GM12892 (cell line): Measurements from ENCODE around the gene NIPSNAP3A.
"Not testable (repeated sequence)": the region's sequence is repeated elsewhere in the genome, so short reads cannot be mapped to it uniquely, and the experiment has no call there.

Experiments
- POLR2A ChIP-seq: IDR thresholded peaks from 2 replicates; pipeline ENCODE4 v1.6.1; 2011; ENCODE audit warnings: low read depth, low read length, control low read depth
- POLR2AphosphoS5 ChIP-seq: IDR thresholded peaks from 2 replicates; pipeline ENCODE4 v1.6.1; 2011; ENCODE audit warnings: low read depth, low read length, control low read depth
- TAF1 ChIP-seq: IDR thresholded peaks from 2 replicates; pipeline ENCODE4 v1.6.1; 2011; ENCODE audit warnings: low read depth, mild to moderate bottlenecking, control low read depth, low read length, borderline replicate concordance

- not testable (repeated sequence) for TF ChIP-seq POLR2AphosphoS5, POLR2A, TAF1
These were observed 38.7 kb upstream of the NIPSNAP3A start for GRCh38 chr9:104708737-104709136.
